ENCODE results near the gene SCO1.

Gene SCO1

DNA sequence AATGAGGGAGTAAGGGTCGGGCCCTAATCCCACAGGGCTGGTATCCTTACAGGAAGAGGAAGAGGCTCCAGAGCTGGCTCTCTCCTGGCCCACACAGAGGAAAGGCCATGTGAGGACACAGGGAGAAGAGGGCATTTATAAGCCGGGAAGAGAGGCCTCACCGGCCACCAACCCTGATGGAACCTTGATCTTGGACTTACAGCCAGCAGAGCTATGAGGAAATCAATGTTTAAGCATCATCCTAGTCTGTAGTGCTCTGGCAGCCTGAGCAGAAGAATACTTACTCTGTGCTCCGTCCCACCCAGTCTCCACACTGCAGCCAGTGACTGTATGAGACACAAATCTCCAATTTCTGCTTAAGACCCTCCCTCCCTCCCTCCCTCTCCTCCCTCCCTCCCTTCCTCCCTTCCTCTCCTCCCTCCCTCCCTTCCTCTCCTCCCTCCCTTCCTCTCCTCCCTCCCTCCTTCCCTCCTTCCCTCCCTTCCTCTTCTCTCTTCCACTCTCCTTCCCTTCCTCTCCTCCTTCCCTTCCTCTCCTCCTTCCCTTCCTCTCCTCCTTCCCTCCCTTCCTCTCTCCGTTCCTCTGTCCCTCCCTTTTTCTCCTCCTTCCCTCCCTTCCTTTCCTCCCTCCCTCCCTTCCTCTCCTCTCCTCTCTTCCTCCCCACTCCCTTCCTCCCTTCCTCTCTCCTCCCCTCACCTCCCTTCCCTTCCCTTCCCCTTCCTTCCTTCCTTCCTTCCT is 41.4 kb upstream of the SCO1 start:
- TF ChIP-seq, protein P1, sequence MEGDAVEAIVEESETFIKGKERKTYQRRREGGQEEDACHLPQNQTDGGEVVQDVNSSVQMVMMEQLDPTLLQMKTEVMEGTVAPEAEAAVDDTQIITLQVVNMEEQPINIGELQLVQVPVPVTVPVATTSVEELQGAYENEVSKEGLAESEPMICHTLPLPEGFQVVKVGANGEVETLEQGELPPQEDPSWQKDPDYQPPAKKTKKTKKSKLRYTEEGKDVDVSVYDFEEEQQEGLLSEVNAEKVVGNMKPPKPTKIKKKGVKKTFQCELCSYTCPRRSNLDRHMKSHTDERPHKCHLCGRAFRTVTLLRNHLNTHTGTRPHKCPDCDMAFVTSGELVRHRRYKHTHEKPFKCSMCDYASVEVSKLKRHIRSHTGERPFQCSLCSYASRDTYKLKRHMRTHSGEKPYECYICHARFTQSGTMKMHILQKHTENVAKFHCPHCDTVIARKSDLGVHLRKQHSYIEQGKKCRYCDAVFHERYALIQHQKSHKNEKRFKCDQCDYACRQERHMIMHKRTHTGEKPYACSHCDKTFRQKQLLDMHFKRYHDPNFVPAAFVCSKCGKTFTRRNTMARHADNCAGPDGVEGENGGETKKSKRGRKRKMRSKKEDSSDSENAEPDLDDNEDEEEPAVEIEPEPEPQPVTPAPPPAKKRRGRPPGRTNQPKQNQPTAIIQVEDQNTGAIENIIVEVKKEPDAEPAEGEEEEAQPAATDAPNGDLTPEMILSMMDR (IDR thresholded peaks at IDR 0.05), result no peak

DNA sequence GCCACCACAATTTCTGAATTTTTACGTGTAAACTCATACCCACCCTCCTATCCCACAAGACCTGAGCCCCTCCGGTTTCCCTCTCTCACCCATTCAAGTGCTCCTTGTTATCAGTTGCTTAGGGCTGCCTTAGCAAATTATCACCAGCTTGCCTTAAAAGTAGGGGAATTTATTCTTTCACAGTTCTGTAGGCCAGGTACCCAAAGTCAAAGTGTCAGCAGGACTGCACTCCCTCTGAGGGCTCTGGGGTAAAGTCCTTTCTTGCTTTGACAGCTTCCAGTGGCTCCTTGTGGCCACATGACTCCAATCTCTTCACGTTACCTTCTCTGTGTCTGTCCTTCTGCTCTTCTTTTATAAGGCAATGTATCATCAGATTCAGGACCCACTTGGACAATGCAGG is 40.4 kb upstream of the SCO1 start:
- TF ChIP-seq, protein P1 (IDR thresholded peaks at IDR 0.05), result no peak

DNA sequence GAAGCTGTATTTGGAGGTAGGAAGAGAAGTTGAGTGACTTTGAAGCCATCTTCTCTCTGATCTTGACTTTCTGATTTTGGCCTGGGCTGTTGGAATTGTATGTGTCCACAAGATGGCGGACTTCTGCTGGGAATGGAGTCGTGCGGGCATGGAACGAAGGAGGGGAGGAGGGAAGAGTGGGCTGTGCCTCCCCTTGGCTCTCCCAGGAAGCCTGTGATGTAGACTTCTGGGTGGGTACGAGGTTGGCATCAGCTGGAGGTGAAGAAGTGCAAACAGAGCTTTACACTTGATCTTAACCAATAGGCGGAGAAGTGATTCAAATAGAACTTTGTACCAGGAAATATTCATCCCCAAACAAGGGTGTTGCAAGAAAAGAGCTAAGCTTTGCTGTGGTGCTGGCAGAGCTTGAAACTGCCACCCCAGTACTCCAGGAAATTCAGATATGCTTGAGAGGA is 39.9 kb upstream of the SCO1 start:
- TF ChIP-seq, protein P1 (IDR thresholded peaks at IDR 0.05), result peak; percentile 88

DNA sequence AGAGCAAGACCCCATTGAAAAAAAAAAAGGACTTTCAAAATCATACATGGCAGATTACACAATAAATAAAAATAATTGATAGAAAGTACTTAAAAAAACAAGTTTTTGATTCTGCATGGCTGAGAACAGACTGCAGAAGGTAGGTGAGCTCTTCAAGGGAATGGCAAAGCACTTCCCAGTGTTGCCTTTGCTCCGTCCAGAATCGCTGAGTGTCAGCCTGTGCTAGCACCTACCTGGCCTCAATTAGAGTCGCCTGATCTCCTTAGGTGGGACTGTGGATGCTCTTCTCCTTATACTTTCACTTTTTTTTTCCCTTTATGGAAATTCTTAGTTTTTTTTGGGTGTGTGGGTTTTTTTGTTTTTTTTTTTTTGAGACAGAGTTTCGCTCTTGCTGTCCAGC is 38.5 kb upstream of the SCO1 start:
- TF ChIP-seq, protein P1 (IDR thresholded peaks at IDR 0.05), result no peak

DNA sequence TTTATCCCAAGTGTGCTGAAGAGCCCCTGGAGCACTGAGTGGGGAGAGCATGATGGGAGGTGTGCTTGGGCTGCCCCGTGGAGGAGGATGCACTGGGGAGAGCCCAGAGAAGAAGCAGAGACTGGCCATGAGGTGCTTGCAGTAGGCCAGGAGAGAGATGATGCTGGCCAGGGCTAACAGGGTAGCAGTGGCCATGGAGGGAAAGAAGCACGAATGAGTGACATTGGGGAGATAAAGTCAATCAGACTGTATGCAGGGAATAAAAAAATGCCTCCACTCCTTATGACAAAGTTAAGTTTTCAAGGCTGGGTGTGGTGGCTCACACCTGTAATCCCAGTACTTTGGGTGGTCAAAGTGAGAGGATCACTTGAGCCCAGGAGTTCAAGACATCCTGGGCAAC is 37.9 kb upstream of the SCO1 start:
- TF ChIP-seq, protein P1 (IDR thresholded peaks at IDR 0.05), result no peak

DNA sequence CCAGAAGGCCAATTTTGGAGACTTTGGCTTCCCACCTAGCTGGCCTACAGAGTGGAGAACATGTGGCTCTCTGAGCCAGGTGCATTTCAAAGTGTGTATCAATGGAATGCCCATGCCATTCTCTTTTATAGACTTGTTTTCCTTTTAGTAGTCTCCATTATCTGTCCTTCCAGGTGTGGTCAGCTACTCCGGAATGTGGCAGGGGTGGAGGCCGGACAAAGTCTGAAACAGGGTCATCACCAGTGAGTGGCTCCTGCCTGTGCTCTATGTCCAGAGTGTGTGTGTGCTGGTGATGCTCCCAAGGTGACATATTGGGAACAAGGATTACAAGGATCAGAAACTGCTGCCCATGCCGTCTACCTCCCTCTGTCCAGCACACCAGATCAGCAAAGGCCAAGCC is 36.3 kb upstream of the SCO1 start:
- TF ChIP-seq, protein P1 (IDR thresholded peaks at IDR 0.05), result no peak

DNA sequence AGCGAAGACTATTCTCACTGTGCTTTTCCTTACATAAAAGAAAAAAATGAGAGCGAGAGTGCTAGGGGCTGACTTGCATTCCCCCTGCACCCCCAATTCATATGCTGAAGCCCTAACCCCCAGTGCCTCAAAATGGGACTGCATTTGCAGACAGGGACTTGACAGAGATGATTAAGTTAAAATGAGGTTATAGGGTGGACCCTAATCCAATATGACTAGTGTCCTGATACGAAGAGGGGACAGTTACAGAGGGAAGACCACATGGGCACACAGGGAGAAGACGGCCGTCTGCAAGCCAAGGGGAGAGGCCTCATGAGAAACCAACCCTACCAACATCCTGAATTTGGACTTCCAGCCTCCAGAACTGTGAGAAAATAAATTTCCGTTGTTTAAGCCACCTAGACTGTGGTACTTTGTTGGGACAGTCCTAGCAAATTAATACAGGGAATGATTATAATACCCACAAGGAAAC is 34.1 kb upstream of the SCO1 start:
- TF ChIP-seq, protein P1 (IDR thresholded peaks at IDR 0.05), result no peak
